Upper lobe of left lung (tissue), 6 donors: ENCODE results near the gene SNTB2. TPM values are rescaled to one million over a fixed set of nuclear protein-coding genes. Genes with fewer than 3 reads are reported as not detected.

Source experiments
- ATAC-seq, 2 donors: fragments of 200-7000 bp; cut with Tn5 transposase; one replicate each; pipeline ENCODE4 v1.9.1; 2022; ENCODE audit warnings: mild to moderate bottlenecking in 2 of 2, moderate library complexity in 2 of 2; ENCODE audit not compliant: low FRiP score in 2 of 2
- DNase-seq, 2 donors: peaks; one replicate each; pipeline ENCODE4 v3.0.0-alpha.2; 2019 to 2020
- H3K27ac ChIP-seq, 4 donors: fragments of 200-600 bp; sonication (generic); one replicate each; pipeline ENCODE4 v1.5.1; 2016 to 2019
- H3K27me3 ChIP-seq, 4 donors: fragments of 200-600 bp; sonication (generic); one replicate each; pipeline ENCODE4 v1.5.1; 2017 to 2019
- H3K36me3 ChIP-seq, 4 donors: fragments of 200-600 bp; sonication (generic); one replicate each; pipeline ENCODE4 v1.5.1; 2016 to 2019
- H3K4me1 ChIP-seq, 4 donors: fragments of 200-600 bp; sonication (generic); one replicate each; pipeline ENCODE4 v1.5.1; 2018 to 2019
- H3K4me3 ChIP-seq, 4 donors: fragments of 200-600 bp; sonication (generic); one replicate each; pipeline ENCODE4 v1.5.1; 2017 to 2019; ENCODE audit warnings: mild to moderate bottlenecking in 2 of 4, moderate library complexity in 1 of 4
- H3K9me3 ChIP-seq, 4 donors: fragments of 200-600 bp; sonication (generic); one replicate each; pipeline ENCODE4 v1.5.1; 2018 to 2019
- CTCF ChIP-seq, 6 experiments: fragments of 450-650 bp in 4 of 6; fragments of 200-600 bp in 2 of 6; sonication (generic) in 2 of 6; IDR thresholded peaks; one replicate each; pipeline ENCODE4 v1.5.1; 2016 to 2019; ENCODE audit warnings: antibody characterized with exemption in 6 of 6
- EP300 ChIP-seq, 4 donors: sonication (generic); formaldehyde crosslinking; IDR thresholded peaks; one replicate each; pipeline ENCODE4 v1.5.1; 2017; ENCODE audit warnings: antibody characterized with exemption in 4 of 4, control low read depth in 2 of 4
- POLR2A ChIP-seq, 4 donors: fragments of 450-650 bp; IDR thresholded peaks; one replicate each; pipeline ENCODE4 v1.5.1; 2016 to 2017; ENCODE audit warnings: antibody characterized with exemption in 4 of 4, mild to moderate bottlenecking in 2 of 4
- POLR2AphosphoS5 ChIP-seq, 2 donors: sonication (generic); formaldehyde crosslinking; IDR thresholded peaks; one replicate each; pipeline ENCODE4 v1.5.1; 2017; ENCODE audit warnings: antibody characterized with exemption in 2 of 2
- WGBS, 2 donors: methylation state at CpG; one replicate each; pipeline ENCODE4 v1.1.5; 2017 to 2018; 5-methylcytosine and 5-hydroxymethylcytosine counted together
- total RNA-seq, 6 donors: library from RNA; depleted of rRNA in 4 of 6; stranded (reverse); fragments of >200 nt in 4 of 6; gene quantifications; one replicate each; pipeline versions ENCODE4 v1.1.0 to v1.2.1, GENCODE V29; 2016 to 2021
- donor health status: DM: no; HTN: no; CAD: no; lungs with moderate emphysema.
- donor health status: DM: no; HTN: yes; CAD: no; lungs with severe emphysema.

SNTB2 gene
- total RNA-seq, 6 donors from 2014 or later, result 24.1 to 41.2 (median 30.5) TPM

GRCh38 chr16:69169051-69169450, 17.9 kb upstream of the SNTB2 start:
- WGBS, 2 donors, result 92 to 98% methylated on average over 4 of the region's 4 CpGs
- Histone ChIP-seq H3K27me3 (no peaks in the 10 kb centered on the region), H3K4me1 (peaks cover 16 to 40% (median 32%) of the 10 kb centered on the region in 4 donors), H3K27ac (no peak overlapping the region), H3K36me3 (peaks cover 0 to 50% (median 10%) of the 10 kb centered on the region in 4 donors), H3K9me3 (no peaks in the 10 kb centered on the region), H3K4me3 (no peak overlapping the region)
- no peak for TF ChIP-seq EP300 (IDR thresholded peaks at IDR 0.05)
- no peak for TF ChIP-seq POLR2AphosphoS5 (IDR thresholded peaks at IDR 0.05)
- TF ChIP-seq POLR2A (IDR thresholded peaks at IDR 0.05), result no peak
- no peak for TF ChIP-seq CTCF (IDR thresholded peaks at IDR 0.05)
- DNase-seq, result no peak
- no peak for ATAC-seq

DNA sequence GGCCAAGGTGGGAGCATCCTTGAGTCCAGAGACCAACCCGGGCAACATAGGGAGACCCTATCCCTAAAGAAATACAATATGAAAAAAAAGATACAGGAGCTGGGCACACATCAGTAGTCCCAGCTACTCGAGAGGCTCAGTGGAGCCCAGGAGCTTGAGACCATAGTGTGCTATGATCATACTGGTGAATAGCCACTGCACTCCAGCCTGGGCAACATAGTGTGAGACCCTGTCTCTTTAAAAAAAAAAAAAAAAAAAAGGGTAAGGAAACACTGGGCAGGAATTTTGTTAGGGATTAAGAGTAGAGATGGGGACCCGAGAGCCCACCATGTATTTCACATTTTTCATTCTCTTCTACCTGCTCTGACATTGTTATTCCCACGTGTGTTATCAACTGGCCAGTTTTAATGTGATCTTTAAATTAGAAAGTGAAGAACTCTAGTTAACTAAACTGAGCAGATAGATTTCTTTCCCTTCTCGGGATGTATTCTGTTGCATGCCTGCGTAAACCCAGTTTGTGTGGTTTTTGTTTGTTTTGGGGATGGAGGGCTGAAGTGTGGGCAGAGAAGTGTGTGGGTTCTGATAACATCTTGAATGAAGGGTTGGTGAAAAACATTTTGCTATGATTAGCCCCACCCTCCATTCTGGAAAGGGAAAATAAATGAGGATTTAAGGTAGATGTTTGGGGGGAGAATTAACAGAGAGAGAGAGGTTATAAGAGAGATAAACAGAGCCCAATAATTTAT, 17.2 kb upstream of the SNTB2 start:
- H3K27me3 ChIP-seq, result no peaks in the 10 kb centered on the region
- TF ChIP-seq POLR2AphosphoS5 (IDR thresholded peaks at IDR 0.05) (no peak), EP300 (IDR thresholded peaks at IDR 0.05) (no peak), CTCF (IDR thresholded peaks at IDR 0.05) (no peak), POLR2A (IDR thresholded peaks at IDR 0.05) (no peak)
- H3K36me3 ChIP-seq, result peaks cover 0 to 43% (median 9%) of the 10 kb centered on the region in 4 donors
- no peaks in the 10 kb centered on the region for H3K9me3 ChIP-seq
- WGBS, 2 donors, result 76 to 85% methylated on average over 6 of the region's 6 CpGs
- H3K4me3 ChIP-seq, result no peak overlapping the region
- H3K4me1 ChIP-seq, result peaks cover 21 to 46% (median 37%) of the 10 kb centered on the region in 4 donors
- H3K27ac ChIP-seq, result peak overlapping the region in 1 of 4 donors; percentile 69
- no peak for ATAC-seq
- DNase-seq, result no peak

DNA sequence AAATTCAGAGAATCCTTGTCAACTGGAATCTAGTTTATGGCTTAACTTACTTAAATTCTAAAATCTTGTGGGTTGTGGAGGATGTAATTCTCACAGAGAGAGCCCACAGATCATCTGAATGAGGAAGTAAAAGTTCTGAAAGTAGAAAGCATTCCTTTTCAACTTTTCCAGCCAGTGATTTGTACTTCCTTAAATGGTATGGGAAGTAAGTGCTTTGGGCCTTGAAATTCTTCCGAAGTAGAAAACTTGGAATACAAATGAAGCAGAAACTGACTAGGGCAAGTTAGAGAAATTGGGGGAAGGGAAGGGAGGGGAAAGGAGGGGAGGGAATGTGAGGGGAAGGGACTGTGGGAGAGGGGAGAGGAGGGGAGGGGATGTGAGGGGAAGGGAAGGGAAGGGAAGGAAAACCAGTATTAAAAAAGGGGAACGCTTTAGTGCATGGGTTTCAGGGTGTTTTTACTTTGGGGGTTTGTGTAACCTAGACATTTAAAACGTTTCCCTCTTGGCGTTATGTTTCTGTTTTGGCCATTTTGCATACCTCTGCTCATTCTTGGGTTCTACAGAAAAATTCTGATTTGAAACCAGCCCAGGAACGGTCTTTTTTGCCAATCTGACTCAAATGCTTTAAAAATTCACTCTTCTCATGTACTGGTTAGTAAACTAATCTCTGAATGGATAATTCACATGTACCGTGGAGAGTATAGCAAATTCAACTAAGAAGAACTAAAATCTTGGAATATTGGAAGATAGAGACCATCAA, 15.5 kb upstream of the SNTB2 start:
- 44 to 57% methylated on average over 6 of the region's 6 CpGs for WGBS, 2 donors
- Histone ChIP-seq H3K4me1 (peaks cover 14 to 40% (median 29%) of the 10 kb centered on the region in 4 donors), H3K27me3 (no peaks in the 10 kb centered on the region), H3K27ac (peak overlapping the region; percentile 53 to 74 (median 69)), H3K4me3 (no peak overlapping the region), H3K9me3 (no peaks in the 10 kb centered on the region), H3K36me3 (peaks cover 0 to 26% (median 6%) of the 10 kb centered on the region in 4 donors)
- DNase-seq, result no peak
- no peak for TF ChIP-seq CTCF (IDR thresholded peaks at IDR 0.05)
- TF ChIP-seq EP300 (IDR thresholded peaks at IDR 0.05), result no peak
- no peak for TF ChIP-seq POLR2A (IDR thresholded peaks at IDR 0.05)
- TF ChIP-seq POLR2AphosphoS5 (IDR thresholded peaks at IDR 0.05), result no peak
- peak in 1 of 2 donors; percentile 26 for ATAC-seq

- no peak for DNase-seq
Measured at GRCh38 chr16:69176033-69176800, 10.7 kb upstream of the SNTB2 start.

More at GRCh38 chr16:69176033-69176800, 10.7 kb upstream of the SNTB2 start:
- Histone ChIP-seq H3K27me3 (no peaks in the 10 kb centered on the region), H3K27ac (peak overlapping the region; percentile 16 to 27 (median 22)), H3K4me3 (no peak overlapping the region), H3K9me3 (no peaks in the 10 kb centered on the region), H3K4me1 (peaks cover 28 to 48% (median 39%) of the 10 kb centered on the region in 4 donors), H3K36me3 (no peaks in the 10 kb centered on the region)
- WGBS, 2 donors, result 84 to 91% methylated on average over 4 of the region's 4 CpGs
- peak; percentile 31 to 51 for ATAC-seq
- TF ChIP-seq POLR2A (IDR thresholded peaks at IDR 0.05) (no peak), CTCF (IDR thresholded peaks at IDR 0.05) (no peak), POLR2AphosphoS5 (IDR thresholded peaks at IDR 0.05) (no peak), EP300 (IDR thresholded peaks at IDR 0.05) (no peak)
